Measurements from ENCODE around the gene LRRC4C. TPM values are rescaled to one million over a fixed set of nuclear protein-coding genes. Genes with fewer than 3 reads are reported as not detected.

Gene LRRC4C
- total RNA-seq, 2 experiments from 2014 or later = not detected

GRCh38 chr11:41074318-41074717, 385.1 kb downstream of the LRRC4C start:
- DNase-seq = no peak
- Mint-ChIP-seq H3K27ac (no peak overlapping the region), H3K36me3 (no peaks in the 10 kb centered on the region), H3K4me3 (no peak overlapping the region), H3K9me3 (peaks cover 17% of the 10 kb centered on the region), H3K27me3 (no peaks in the 10 kb centered on the region), H3K4me1 (no peaks in the 10 kb centered on the region)
- POLR2A ChIA-PET = no interaction called here
- ATAC-seq (ENCODE audit: low read depth) = no peak

GRCh38 chr11:41065432-41065831, 394.0 kb downstream of the LRRC4C start:
- DNase-seq (no peak), ATAC-seq (ENCODE audit: low read depth) (no peak)
- peaks cover 20% of the 10 kb centered on the region for H3K9me3 Mint-ChIP-seq
- no peaks in the 10 kb centered on the region for H3K27me3 Mint-ChIP-seq
- H3K4me3 Mint-ChIP-seq = no peak overlapping the region
- H3K4me1 Mint-ChIP-seq = no peaks in the 10 kb centered on the region
- H3K36me3 Mint-ChIP-seq = no peaks in the 10 kb centered on the region
- POLR2A ChIA-PET = no interaction called here
- H3K27ac Mint-ChIP-seq = no peak overlapping the region

- no peak for ATAC-seq (ENCODE audit: low read depth)
Measured at GRCh38 chr11:41058138-41058537, 401.3 kb downstream of the LRRC4C start.

GRCh38 chr11:41056892-41057569, 402.4 kb downstream of the LRRC4C start:
- Mint-ChIP-seq H3K27me3 (no peaks in the 10 kb centered on the region), H3K36me3 (no peaks in the 10 kb centered on the region), H3K4me1 (no peaks in the 10 kb centered on the region), H3K4me3 (no peak overlapping the region), H3K27ac (no peak overlapping the region), H3K9me3 (peaks cover 4% of the 10 kb centered on the region)
- DNase-seq (no peak), ATAC-seq (ENCODE audit: low read depth) (no peak)
- POLR2A ChIA-PET = no interaction called here

More at GRCh38 chr11:41058138-41058537, 401.3 kb downstream of the LRRC4C start:
- POLR2A ChIA-PET = no interaction called here
- Mint-ChIP-seq H3K27me3 (no peaks in the 10 kb centered on the region), H3K4me3 (no peak overlapping the region), H3K4me1 (no peaks in the 10 kb centered on the region), H3K36me3 (no peaks in the 10 kb centered on the region), H3K9me3 (peaks cover 4% of the 10 kb centered on the region), H3K27ac (no peak overlapping the region)
- DNase-seq = no peak

GRCh38 chr11:41053894-41054293, 405.6 kb downstream of the LRRC4C start:
- ATAC-seq (ENCODE audit: low read depth) = no peak
- no peaks in the 10 kb centered on the region for H3K27me3 Mint-ChIP-seq
- no peaks in the 10 kb centered on the region for H3K4me1 Mint-ChIP-seq
- H3K4me3 Mint-ChIP-seq = no peak overlapping the region
- no peak overlapping the region for H3K27ac Mint-ChIP-seq
- DNase-seq = no peak
- POLR2A ChIA-PET = no interaction called here
- peaks cover 4% of the 10 kb centered on the region for H3K9me3 Mint-ChIP-seq
- no peaks in the 10 kb centered on the region for H3K36me3 Mint-ChIP-seq

GRCh38 chr11:41051919-41052635, 407.4 kb downstream of the LRRC4C start:
- POLR2A ChIA-PET = no interaction called here
- H3K36me3 Mint-ChIP-seq = no peaks in the 10 kb centered on the region
- no peak for DNase-seq
- H3K4me3 Mint-ChIP-seq = no peak overlapping the region
- no peak for ATAC-seq (ENCODE audit: low read depth)
- no peaks in the 10 kb centered on the region for H3K4me1 Mint-ChIP-seq
- peaks cover 4% of the 10 kb centered on the region for H3K9me3 Mint-ChIP-seq
- no peaks in the 10 kb centered on the region for H3K27me3 Mint-ChIP-seq
- H3K27ac Mint-ChIP-seq = no peak overlapping the region

- H3K4me3 Mint-ChIP-seq = no peak overlapping the region
- no peak for ATAC-seq (ENCODE audit: low read depth)
- no peaks in the 10 kb centered on the region for H3K27me3 Mint-ChIP-seq
- POLR2A ChIA-PET = no interaction called here
- no peak for DNase-seq
- H3K27ac Mint-ChIP-seq = no peak overlapping the region
- H3K9me3 Mint-ChIP-seq = peaks cover 4% of the 10 kb centered on the region
- H3K4me1 Mint-ChIP-seq = no peaks in the 10 kb centered on the region
- H3K36me3 Mint-ChIP-seq = no peaks in the 10 kb centered on the region
Measured at GRCh38 chr11:41050791-41051190, 408.7 kb downstream of the LRRC4C start.

- no peak overlapping the region for H3K27ac Mint-ChIP-seq
- no peaks in the 10 kb centered on the region for H3K36me3 Mint-ChIP-seq
- H3K9me3 Mint-ChIP-seq = no peaks in the 10 kb centered on the region
- POLR2A ChIA-PET = no interaction called here
- no peak overlapping the region for H3K4me3 Mint-ChIP-seq
- H3K4me1 Mint-ChIP-seq = no peaks in the 10 kb centered on the region
- DNase-seq = no peak
- no peak for ATAC-seq (ENCODE audit: low read depth)
- no peaks in the 10 kb centered on the region for H3K27me3 Mint-ChIP-seq
Measured at GRCh38 chr11:41047229-41047628, 412.2 kb downstream of the LRRC4C start.

- H3K4me1 Mint-ChIP-seq = no peaks in the 10 kb centered on the region
- ATAC-seq (ENCODE audit: low read depth) = no peak
Measured at GRCh38 chr11:41045266-41045665, 414.2 kb downstream of the LRRC4C start.

GRCh38 chr11:41044747-41045146, 414.7 kb downstream of the LRRC4C start:
- Mint-ChIP-seq H3K4me3 (no peak overlapping the region), H3K4me1 (no peaks in the 10 kb centered on the region), H3K27me3 (no peaks in the 10 kb centered on the region), H3K36me3 (no peaks in the 10 kb centered on the region), H3K9me3 (no peaks in the 10 kb centered on the region), H3K27ac (no peak overlapping the region)
- DNase-seq = no peak
- no peak for ATAC-seq (ENCODE audit: low read depth)
- POLR2A ChIA-PET = no interaction called here

More at GRCh38 chr11:41045266-41045665, 414.2 kb downstream of the LRRC4C start:
- Mint-ChIP-seq H3K36me3 (no peaks in the 10 kb centered on the region), H3K27me3 (no peaks in the 10 kb centered on the region), H3K9me3 (no peaks in the 10 kb centered on the region), H3K4me3 (no peak overlapping the region), H3K27ac (no peak overlapping the region)
- DNase-seq = no peak
- POLR2A ChIA-PET = no interaction called here

- no peaks in the 10 kb centered on the region for H3K4me1 Mint-ChIP-seq
- no peak for ATAC-seq (ENCODE audit: low read depth)
Measured at GRCh38 chr11:41042688-41043087, 416.8 kb downstream of the LRRC4C start.

GRCh38 chr11:41040474-41040873, 419.0 kb downstream of the LRRC4C start:
- DNase-seq (no peak), ATAC-seq (ENCODE audit: low read depth) (no peak)
- H3K36me3 Mint-ChIP-seq = no peaks in the 10 kb centered on the region
- H3K27ac Mint-ChIP-seq = no peak overlapping the region
- POLR2A ChIA-PET = no interaction called here
- H3K4me3 Mint-ChIP-seq = no peak overlapping the region
- peaks cover 2% of the 10 kb centered on the region for H3K9me3 Mint-ChIP-seq
- H3K27me3 Mint-ChIP-seq = no peaks in the 10 kb centered on the region
- no peaks in the 10 kb centered on the region for H3K4me1 Mint-ChIP-seq

More at GRCh38 chr11:41042688-41043087, 416.8 kb downstream of the LRRC4C start:
- no peaks in the 10 kb centered on the region for H3K27me3 Mint-ChIP-seq
- no peak overlapping the region for H3K4me3 Mint-ChIP-seq
- POLR2A ChIA-PET = no interaction called here
- no peaks in the 10 kb centered on the region for H3K36me3 Mint-ChIP-seq
- peaks cover 2% of the 10 kb centered on the region for H3K9me3 Mint-ChIP-seq
- DNase-seq = no peak
- no peak overlapping the region for H3K27ac Mint-ChIP-seq

- Mint-ChIP-seq H3K4me3 (no peak overlapping the region), H3K9me3 (peaks cover 5% of the 10 kb centered on the region), H3K4me1 (no peaks in the 10 kb centered on the region), H3K36me3 (no peaks in the 10 kb centered on the region), H3K27ac (no peak overlapping the region), H3K27me3 (no peaks in the 10 kb centered on the region)
- ATAC-seq (ENCODE audit: low read depth) = no peak
- POLR2A ChIA-PET = no interaction called here
- no peak for DNase-seq
Measured at GRCh38 chr11:41039592-41039991, 419.9 kb downstream of the LRRC4C start.

GRCh38 chr11:41031551-41032060, 427.8 kb downstream of the LRRC4C start:
- H3K9me3 Mint-ChIP-seq = peaks cover 3% of the 10 kb centered on the region
- DNase-seq = no peak
- no peak overlapping the region for H3K4me3 Mint-ChIP-seq
- no peak overlapping the region for H3K27ac Mint-ChIP-seq
- ATAC-seq (ENCODE audit: low read depth) = no peak
- no peaks in the 10 kb centered on the region for H3K4me1 Mint-ChIP-seq
- H3K27me3 Mint-ChIP-seq = no peaks in the 10 kb centered on the region
- POLR2A ChIA-PET = no interaction called here
- no peaks in the 10 kb centered on the region for H3K36me3 Mint-ChIP-seq

Measured in activated naive CD8-positive, alpha-beta T cell treated with anti-CD3 and anti-CD28 coated beads, Interleukin-2, amount 10 ng/mL, durations not matched to agents 7 days and 5 days (primary cell).